Parathyroid adenoma (tissue), 2 donors: Measurements from ENCODE around the gene ADRB1.

Experiments
- H2AFZ ChIP-seq: fragments of 300-600 bp; sonication (generic); one replicate; pipeline ENCODE4 v1.7.0; 2017; ENCODE audit warnings: antibody characterized with exemption, mild to moderate bottlenecking
- H3K27ac ChIP-seq: fragments of 300-600 bp; sonication (generic); one replicate; pipeline ENCODE4 v1.7.0; 2017
- H3K27me3 ChIP-seq: fragments of 300-600 bp; sonication (generic); one replicate; pipeline ENCODE4 v1.7.0; 2017; ENCODE audit warnings: low read length; ENCODE audit not compliant: control insufficient read depth, insufficient read depth
- H3K36me3 ChIP-seq: fragments of 300-600 bp; sonication (generic); one replicate; pipeline ENCODE4 v1.7.0; 2017; ENCODE audit warnings: low read length; ENCODE audit not compliant: control insufficient read depth, insufficient read depth
- H3K4me1 ChIP-seq: fragments of 300-600 bp; sonication (generic); one replicate; pipeline ENCODE4 v1.7.0; 2017; ENCODE audit warnings: control low read depth
- H3K4me2 ChIP-seq: fragments of 300-600 bp; sonication (generic); one replicate; pipeline ENCODE4 v1.7.0; 2017; ENCODE audit warnings: low read length
- H3K4me3 ChIP-seq: fragments of 300-600 bp; sonication (generic); one replicate; pipeline ENCODE4 v1.7.0; 2017; ENCODE audit warnings: low read depth, low read length
- H3K79me2 ChIP-seq: fragments of 300-600 bp; sonication (generic); one replicate; pipeline ENCODE4 v1.7.0; 2017; ENCODE audit warnings: control low read depth
- H3K9ac ChIP-seq: fragments of 300-600 bp; sonication (generic); one replicate; pipeline ENCODE4 v1.7.0; 2017; ENCODE audit warnings: mild to moderate bottlenecking
- H3K9me3 ChIP-seq: fragments of 300-600 bp; sonication (generic); one replicate; pipeline ENCODE4 v1.7.0; 2017; ENCODE audit warnings: low read length; ENCODE audit not compliant: control insufficient read depth
- TF ChIP-seq, protein P1 (sequence below): fragments of 300-600 bp; sonication (generic); IDR thresholded peaks from one replicate; pipeline ENCODE4 v1.7.0; 2017; ENCODE audit warnings: antibody characterized with exemption, mild to moderate bottlenecking
- donor health status: primary hyperparathyroidism.

Gene ADRB1

DNA sequence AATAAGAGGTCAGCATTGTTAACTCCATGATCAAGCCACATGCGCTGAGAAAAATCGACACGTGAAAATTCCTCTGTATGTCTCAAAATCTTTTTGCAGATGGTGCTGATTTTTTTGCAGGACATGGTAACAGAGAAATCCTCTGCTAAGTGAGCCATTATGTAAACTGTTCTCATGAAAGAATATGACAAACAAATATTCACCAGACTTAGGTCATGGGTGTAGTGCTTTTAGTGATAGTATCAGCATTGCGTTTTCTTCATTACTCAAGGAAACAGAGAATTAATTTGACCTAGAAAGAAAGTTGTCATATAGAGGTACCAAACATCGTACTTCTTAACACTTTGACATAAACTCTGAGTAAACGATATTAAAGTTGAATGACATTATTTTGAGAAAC lies 34.7 kb downstream of the ADRB1 start:
- Histone ChIP-seq H3K79me2 (no peaks in the 10 kb centered on the region), H3K9me3 (no peaks in the 10 kb centered on the region), H3K4me1 (no peaks in the 10 kb centered on the region), H2AFZ (no peak overlapping the region), H3K36me3 (no peaks in the 10 kb centered on the region), H3K4me2 (no peak overlapping the region), H3K9ac (no peak overlapping the region), H3K4me3 (no peak overlapping the region), H3K27ac (no peak overlapping the region), H3K27me3 (no peaks in the 10 kb centered on the region)
- TF ChIP-seq, protein P1, sequence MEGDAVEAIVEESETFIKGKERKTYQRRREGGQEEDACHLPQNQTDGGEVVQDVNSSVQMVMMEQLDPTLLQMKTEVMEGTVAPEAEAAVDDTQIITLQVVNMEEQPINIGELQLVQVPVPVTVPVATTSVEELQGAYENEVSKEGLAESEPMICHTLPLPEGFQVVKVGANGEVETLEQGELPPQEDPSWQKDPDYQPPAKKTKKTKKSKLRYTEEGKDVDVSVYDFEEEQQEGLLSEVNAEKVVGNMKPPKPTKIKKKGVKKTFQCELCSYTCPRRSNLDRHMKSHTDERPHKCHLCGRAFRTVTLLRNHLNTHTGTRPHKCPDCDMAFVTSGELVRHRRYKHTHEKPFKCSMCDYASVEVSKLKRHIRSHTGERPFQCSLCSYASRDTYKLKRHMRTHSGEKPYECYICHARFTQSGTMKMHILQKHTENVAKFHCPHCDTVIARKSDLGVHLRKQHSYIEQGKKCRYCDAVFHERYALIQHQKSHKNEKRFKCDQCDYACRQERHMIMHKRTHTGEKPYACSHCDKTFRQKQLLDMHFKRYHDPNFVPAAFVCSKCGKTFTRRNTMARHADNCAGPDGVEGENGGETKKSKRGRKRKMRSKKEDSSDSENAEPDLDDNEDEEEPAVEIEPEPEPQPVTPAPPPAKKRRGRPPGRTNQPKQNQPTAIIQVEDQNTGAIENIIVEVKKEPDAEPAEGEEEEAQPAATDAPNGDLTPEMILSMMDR: no peak

DNA sequence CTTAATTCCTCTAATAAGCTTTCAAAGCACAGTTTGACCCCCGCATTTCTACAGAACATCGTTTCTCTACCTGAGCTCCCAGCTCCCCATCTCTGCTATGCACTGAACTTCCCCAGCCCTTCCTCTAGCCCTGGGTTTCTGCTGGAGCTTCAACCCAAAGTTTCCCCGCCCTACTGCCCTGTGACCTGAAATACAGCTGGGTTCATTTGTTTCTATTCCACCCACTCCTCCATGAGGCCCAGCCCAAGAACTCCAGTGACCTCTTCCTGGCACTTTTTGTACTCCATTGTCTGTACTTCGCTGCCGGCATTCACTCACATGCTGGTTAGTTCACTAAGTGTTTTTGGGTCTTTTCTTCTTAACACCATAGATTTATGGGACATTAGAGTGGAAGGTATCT lies 35.8 kb downstream of the ADRB1 start:
- TF ChIP-seq, protein P1: no peak
- H3K36me3 ChIP-seq: no peaks in the 10 kb centered on the region

DNA sequence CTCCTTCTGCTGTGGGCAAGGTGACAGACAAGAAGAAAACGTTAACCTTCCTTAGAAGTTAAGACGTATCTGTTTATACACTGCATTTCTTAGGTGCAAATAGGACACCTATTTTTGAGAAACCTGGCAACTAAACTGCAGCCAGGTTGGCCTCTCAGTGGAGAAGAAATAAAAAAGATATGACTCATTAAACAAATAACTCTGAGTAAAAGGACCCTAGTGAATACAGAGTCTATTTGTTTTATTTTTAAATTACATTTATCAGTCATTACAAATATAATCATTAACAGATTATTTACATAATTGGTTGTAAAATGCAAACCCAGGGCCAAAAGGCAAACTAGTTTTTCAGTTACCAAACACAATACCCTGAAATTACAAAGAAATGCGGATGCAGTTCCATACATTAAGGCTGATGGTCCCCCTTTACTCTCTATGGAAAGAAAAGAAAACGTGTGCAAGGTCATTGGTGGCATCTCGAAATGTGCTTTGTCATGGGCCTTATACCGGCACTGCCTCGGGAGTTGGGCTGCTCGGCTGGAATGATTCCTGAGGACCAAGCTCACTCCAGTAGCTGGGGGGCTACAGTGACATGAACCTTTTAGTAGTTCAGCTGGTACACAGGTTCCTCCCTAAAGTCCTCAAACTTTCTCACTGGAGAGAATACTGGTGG lies 38.4 kb downstream of the ADRB1 start:
- H3K9me3 ChIP-seq: no peaks in the 10 kb centered on the region
- no peak overlapping the region for H3K9ac ChIP-seq
- H3K36me3 ChIP-seq: no peaks in the 10 kb centered on the region
- H3K4me3 ChIP-seq: no peak overlapping the region
- H3K4me2 ChIP-seq: no peak overlapping the region
- TF ChIP-seq, protein P1: no peak
- H2AFZ ChIP-seq: no peak overlapping the region
- no peaks in the 10 kb centered on the region for H3K4me1 ChIP-seq
- no peaks in the 10 kb centered on the region for H3K27me3 ChIP-seq
- no peak overlapping the region for H3K27ac ChIP-seq
- no peaks in the 10 kb centered on the region for H3K79me2 ChIP-seq

More for the DNA sequence above, 35.8 kb downstream of the ADRB1 start:
- no peak overlapping the region for H3K4me2 ChIP-seq
- H3K9ac ChIP-seq: no peak overlapping the region
- no peaks in the 10 kb centered on the region for H3K79me2 ChIP-seq
- no peaks in the 10 kb centered on the region for H3K4me1 ChIP-seq
- H3K4me3 ChIP-seq: no peak overlapping the region
- H2AFZ ChIP-seq: no peak overlapping the region
- H3K27ac ChIP-seq: no peak overlapping the region
- H3K27me3 ChIP-seq: no peaks in the 10 kb centered on the region
- no peaks in the 10 kb centered on the region for H3K9me3 ChIP-seq

DNA sequence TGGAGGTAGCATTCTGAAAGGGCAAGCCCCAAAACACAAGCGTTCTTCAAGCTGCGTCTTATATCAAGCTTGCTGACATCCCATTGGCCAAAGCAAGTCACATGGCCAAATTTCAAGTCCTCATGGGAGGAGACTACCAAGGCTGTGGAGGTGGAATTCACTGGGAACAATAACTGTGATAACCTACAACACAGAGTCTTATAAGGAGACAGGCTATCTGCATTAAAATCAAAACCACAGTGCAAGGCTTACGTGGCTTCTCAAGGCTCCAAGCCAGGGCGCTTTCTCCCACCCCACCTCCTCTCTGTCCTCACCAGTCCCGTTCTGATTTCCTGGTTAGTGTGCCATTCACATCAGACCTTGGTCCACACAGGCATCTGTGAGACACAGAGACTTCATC lies 39.4 kb downstream of the ADRB1 start:
- Histone ChIP-seq H3K36me3 (no peaks in the 10 kb centered on the region), H3K9ac (no peak overlapping the region), H3K4me3 (no peak overlapping the region), H2AFZ (no peak overlapping the region), H3K4me1 (no peaks in the 10 kb centered on the region), H3K79me2 (no peaks in the 10 kb centered on the region), H3K9me3 (no peaks in the 10 kb centered on the region), H3K27ac (no peak overlapping the region), H3K27me3 (no peaks in the 10 kb centered on the region), H3K4me2 (no peak overlapping the region)
- TF ChIP-seq, protein P1: no peak

DNA sequence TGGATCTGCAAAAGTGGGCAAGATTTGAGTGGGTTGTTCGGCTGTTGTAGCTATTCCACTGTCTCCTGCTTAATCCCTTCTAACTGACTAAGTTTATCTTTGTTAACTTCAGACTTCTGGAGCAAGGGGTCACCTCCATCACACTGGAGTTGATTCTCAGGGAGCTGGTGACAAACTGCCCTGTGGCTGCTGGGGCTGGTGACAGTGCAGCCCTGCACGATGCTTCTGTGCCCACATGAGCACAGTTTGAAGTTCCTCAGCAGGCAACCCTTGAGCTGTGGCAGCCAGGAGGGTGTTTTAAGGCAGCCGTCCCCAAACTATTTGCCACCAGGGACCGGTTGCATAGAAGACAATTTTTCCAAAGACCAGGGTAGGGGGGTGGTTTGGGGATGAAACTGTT lies 40.5 kb downstream of the ADRB1 start:
- H3K27ac ChIP-seq: no peak overlapping the region
- H3K4me1 ChIP-seq: no peaks in the 10 kb centered on the region
- H3K9ac ChIP-seq: no peak overlapping the region
- TF ChIP-seq, protein P1: no peak
- H3K9me3 ChIP-seq: no peaks in the 10 kb centered on the region
- H3K27me3 ChIP-seq: no peaks in the 10 kb centered on the region
- H3K4me2 ChIP-seq: no peak overlapping the region
- no peaks in the 10 kb centered on the region for H3K79me2 ChIP-seq
- H3K4me3 ChIP-seq: no peak overlapping the region
- H3K36me3 ChIP-seq: no peaks in the 10 kb centered on the region
- peak overlapping the region; percentile 15 for H2AFZ ChIP-seq
